Keratinocyte (primary cell): Measurements from ENCODE around the gene AJM1. TPM values are rescaled to one million over a fixed set of nuclear protein-coding genes. Genes with fewer than 3 reads are reported as not detected.

Source experiments
- DNase-seq: peaks from one replicate; pipeline ENCODE4 v3.0.0-alpha.2; 2011; ENCODE audit warnings: low read depth, missing footprints, low spot score
- FAIRE-seq: peaks from 2 replicates; lab custom pipeline; 2011; peaks lifted over from hg19 to GRCh38; lab: Jason Lieb, UNC
- H2AFZ ChIP-seq: 2 replicates; pipeline ENCODE4 v1.6.0; 2012; ENCODE audit warnings: low read length, control low read depth, inconsistent platforms; ENCODE audit not compliant: control insufficient read depth
- H3K27ac ChIP-seq: 2 replicates; pipeline ENCODE4 v1.5.1; 2011; ENCODE audit warnings: low read length; ENCODE audit not compliant: control insufficient read depth, insufficient read depth
- H3K27me3 ChIP-seq: 3 replicates; pipeline ENCODE4 v1.6.0; 2011; ENCODE audit warnings: low read length; ENCODE audit not compliant: control insufficient read depth, insufficient read depth; ENCODE audit errors: extremely low read depth
- H3K36me3 ChIP-seq, 2 experiments: 2 replicates in 1 of 2; 3 replicates in 1 of 2; pipeline ENCODE4 v1.5.1; 2011; ENCODE audit warnings: low read length in 2 of 2, mild to moderate bottlenecking in 1 of 2; ENCODE audit not compliant: control insufficient read depth in 2 of 2, insufficient read depth in 2 of 2; ENCODE audit errors: extremely low read depth in 1 of 2
- H3K4me1 ChIP-seq: 3 replicates; pipeline ENCODE4 v1.5.1; 2011; ENCODE audit warnings: low read length; ENCODE audit not compliant: control insufficient read depth, insufficient read depth; ENCODE audit errors: extremely low read depth
- H3K4me2 ChIP-seq: 3 replicates; pipeline ENCODE4 v1.6.0; 2011; ENCODE audit warnings: low read depth, low read length; ENCODE audit not compliant: control insufficient read depth, insufficient read depth; ENCODE audit errors: extremely low read depth
- H3K4me3 ChIP-seq, 3 experiments: fragments of 200-600 bp in 1 of 3; sonication (generic) in 1 of 3; 2 replicates in 2 of 3; 3 replicates in 1 of 3; pipeline ENCODE4 v1.5.1; 2011 to 2016; ENCODE audit warnings: low read length in 3 of 3, mild to moderate bottlenecking in 3 of 3, control low read depth in 2 of 3, inconsistent platforms in 1 of 3, low read depth in 1 of 3, mixed read lengths in 1 of 3, mixed run types in 1 of 3, moderate library complexity in 1 of 3; ENCODE audit not compliant: control insufficient read depth in 2 of 3, insufficient read depth in 2 of 3; ENCODE audit errors: extremely low read depth in 1 of 3
- H3K79me2 ChIP-seq: 2 replicates; pipeline ENCODE4 v1.6.0; 2012; ENCODE audit warnings: low read length; ENCODE audit not compliant: control insufficient read depth, insufficient read depth
- H3K9ac ChIP-seq: 3 replicates; pipeline ENCODE4 v1.6.0; 2011; ENCODE audit warnings: low read length; ENCODE audit not compliant: control insufficient read depth, insufficient read depth; ENCODE audit errors: extremely low read depth
- H3K9me1 ChIP-seq: 3 replicates; pipeline ENCODE4 v1.6.0; 2011; ENCODE audit warnings: low read length; ENCODE audit not compliant: control insufficient read depth, insufficient read depth; ENCODE audit errors: extremely low read depth
- H3K9me3 ChIP-seq: 2 replicates; pipeline ENCODE4 v1.5.1; 2012; ENCODE audit warnings: low read depth, low read length; ENCODE audit not compliant: control insufficient read depth
- H4K20me1 ChIP-seq: 3 replicates; pipeline ENCODE4 v1.6.0; 2011; ENCODE audit warnings: low read length; ENCODE audit not compliant: control insufficient read depth, insufficient read depth; ENCODE audit errors: extremely low read depth
- EZH2 ChIP-seq: IDR thresholded peaks from one replicate; pipeline ENCODE4 v1.6.1; 2012; ENCODE audit warnings: inconsistent platforms, mild to moderate bottlenecking, low read length, moderate library complexity
- dilution Hi-C: fragments of 300-500 bp; cut with MboI; formaldehyde crosslinking; loops from one replicate; pipeline ENCODE4 v1.7.0; 2020; ENCODE audit warnings: low sequenced_read_pairs; ENCODE audit not compliant: extremely low pct_ligation_motif_present
- polyA plus RNA-seq, 5 experiments: library from polyadenylated mRNA; depleted of rRNA in 3 of 5; stranded (reverse) in 3 of 5; stranded (forward) in 1 of 5; unstranded in 1 of 5; fragments of >200 nt; gene quantifications; 1 replicate in 1 of 5; 2 replicates in 3 of 5; 3 replicates in 1 of 5; pipeline versions ENCODE4 v1.2.1 to v1.2.3, GENCODE V29; 2011 to 2012; ENCODE audit warnings: missing spikeins in 2 of 5, low read depth in 1 of 5, low replicate concordance in 1 of 5
- TF ChIP-seq, protein P1 (sequence below), 3 experiments: IDR thresholded peaks in 1 of 3; conservative IDR thresholded peaks in 1 of 3; optimal IDR thresholded peaks in 1 of 3; 2 replicates in 2 of 3; 3 replicates in 1 of 3; pipeline versions ENCODE3 to v1.5.1; 2011; ENCODE audit warnings: low read length in 3 of 3, mild to moderate bottlenecking in 3 of 3, moderate library complexity in 2 of 3, control low read depth in 1 of 3, inconsistent platforms in 1 of 3; ENCODE audit not compliant: insufficient read depth in 2 of 3; ENCODE audit errors: extremely low read depth in 1 of 3

AJM1 gene
- polyA plus RNA-seq, 1 donor (not counting 4 experiments of a cell fraction or from before 2014, with no cell fraction given) = 0.12 TPM

DNA sequence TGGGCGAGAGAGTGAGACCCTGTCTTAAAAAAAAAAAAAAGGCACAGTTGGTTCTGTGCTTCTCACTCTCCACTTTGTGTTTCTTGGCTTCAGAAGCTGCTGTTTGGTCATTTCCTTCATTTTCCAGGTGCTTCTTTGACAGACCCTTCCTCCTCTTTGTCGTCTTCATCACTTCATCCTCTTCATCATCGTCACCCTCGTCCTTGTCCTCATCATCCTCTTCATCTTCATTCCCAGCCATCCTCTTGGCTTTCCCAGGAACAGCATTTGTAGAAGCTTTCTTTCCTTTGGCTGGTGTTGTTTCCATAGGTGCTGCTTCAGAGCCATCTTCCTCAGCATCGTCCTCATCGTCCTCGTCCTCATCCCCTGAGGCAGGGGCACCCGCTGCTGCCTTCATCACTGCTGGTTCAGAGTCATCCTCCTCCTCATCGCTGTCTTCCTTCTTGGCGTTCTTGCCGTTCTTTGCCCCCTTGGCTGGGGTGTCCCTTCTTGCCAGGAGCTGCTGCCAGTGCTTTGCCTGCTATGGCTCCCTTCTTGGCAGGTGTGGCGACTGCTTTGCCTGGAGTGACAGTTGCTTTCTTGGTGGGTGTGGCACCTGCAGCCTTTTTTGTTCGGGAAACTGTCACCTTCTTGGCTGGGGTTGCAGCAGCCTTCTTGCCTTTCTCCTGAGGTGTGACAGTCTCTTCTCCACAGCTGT lies 27.4 kb upstream of the AJM1 start:
- Histone ChIP-seq H3K79me2 (peaks cover 35% of the 10 kb centered on the region), H3K4me1 (peaks cover 4% of the 10 kb centered on the region), H3K36me3 (peaks cover 9 to 17% of the 10 kb centered on the region in 2 experiments), H3K9me3 (no peaks in the 10 kb centered on the region), H3K4me2 (no peak overlapping the region), H4K20me1 (no peaks in the 10 kb centered on the region), H3K27ac (no peak overlapping the region), H3K9ac (no peak overlapping the region), H3K9me1 (no peaks in the 10 kb centered on the region), H2AFZ (no peak overlapping the region), H3K4me3 (no peak overlapping the region), H3K27me3 (no peaks in the 10 kb centered on the region)
- FAIRE-seq (no peak), DNase-seq (no peak)
- dilution Hi-C loops = loop anchor here (25.0 kb wide), 1 partner anchor 122 kb away; the partner anchor contains the start of genes C8G and FBXW5
- TF ChIP-seq, protein P1, sequence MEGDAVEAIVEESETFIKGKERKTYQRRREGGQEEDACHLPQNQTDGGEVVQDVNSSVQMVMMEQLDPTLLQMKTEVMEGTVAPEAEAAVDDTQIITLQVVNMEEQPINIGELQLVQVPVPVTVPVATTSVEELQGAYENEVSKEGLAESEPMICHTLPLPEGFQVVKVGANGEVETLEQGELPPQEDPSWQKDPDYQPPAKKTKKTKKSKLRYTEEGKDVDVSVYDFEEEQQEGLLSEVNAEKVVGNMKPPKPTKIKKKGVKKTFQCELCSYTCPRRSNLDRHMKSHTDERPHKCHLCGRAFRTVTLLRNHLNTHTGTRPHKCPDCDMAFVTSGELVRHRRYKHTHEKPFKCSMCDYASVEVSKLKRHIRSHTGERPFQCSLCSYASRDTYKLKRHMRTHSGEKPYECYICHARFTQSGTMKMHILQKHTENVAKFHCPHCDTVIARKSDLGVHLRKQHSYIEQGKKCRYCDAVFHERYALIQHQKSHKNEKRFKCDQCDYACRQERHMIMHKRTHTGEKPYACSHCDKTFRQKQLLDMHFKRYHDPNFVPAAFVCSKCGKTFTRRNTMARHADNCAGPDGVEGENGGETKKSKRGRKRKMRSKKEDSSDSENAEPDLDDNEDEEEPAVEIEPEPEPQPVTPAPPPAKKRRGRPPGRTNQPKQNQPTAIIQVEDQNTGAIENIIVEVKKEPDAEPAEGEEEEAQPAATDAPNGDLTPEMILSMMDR (optimal IDR thresholded peaks at IDR 0.05 in 1 of 3, IDR thresholded peaks at IDR 0.05 in 1 of 3, conservative IDR thresholded peaks at IDR 0.05 in 1 of 3; ENCODE audit: extremely low read depth in 1 of 3, insufficient read depth in 2 of 3, low read length in 3 of 3) = no peak
- no peak for TF ChIP-seq EZH2

DNA sequence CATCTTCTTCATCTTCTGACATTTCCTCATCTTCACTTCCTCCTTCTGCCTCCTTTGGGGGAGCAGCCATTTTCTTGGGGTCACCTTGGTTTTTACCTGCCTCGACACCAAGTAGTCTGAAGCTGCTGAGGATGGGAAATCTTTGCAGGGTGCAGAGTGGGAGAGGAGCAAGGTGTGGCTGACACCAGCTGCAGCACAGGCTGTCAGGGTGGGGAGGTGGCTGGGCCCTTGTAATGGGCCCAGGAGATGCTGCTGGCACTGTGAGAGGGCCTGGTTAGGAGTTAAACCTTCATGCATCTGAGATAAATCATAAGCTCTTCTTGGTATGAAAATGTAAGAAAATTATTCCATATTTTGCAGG lies 26.9 kb upstream of the AJM1 start:
- Histone ChIP-seq H3K27me3 (no peaks in the 10 kb centered on the region), H3K79me2 (peaks cover 32% of the 10 kb centered on the region), H3K9me3 (no peaks in the 10 kb centered on the region), H3K9me1 (no peaks in the 10 kb centered on the region), H4K20me1 (no peaks in the 10 kb centered on the region), H3K36me3 (peaks cover 9 to 13% of the 10 kb centered on the region in 2 experiments), H2AFZ (no peak overlapping the region), H3K4me2 (no peak overlapping the region), H3K4me1 (no peaks in the 10 kb centered on the region), H3K4me3 (no peak overlapping the region), H3K27ac (no peak overlapping the region), H3K9ac (no peak overlapping the region)
- FAIRE-seq = no peak
- dilution Hi-C loops = loop anchor here (25.0 kb wide), 1 partner anchor 122 kb away; the partner anchor contains the start of genes C8G and FBXW5
- no peak for TF ChIP-seq EZH2
- TF ChIP-seq, protein P1 (optimal IDR thresholded peaks at IDR 0.05 in 1 of 3, IDR thresholded peaks at IDR 0.05 in 1 of 3, conservative IDR thresholded peaks at IDR 0.05 in 1 of 3; ENCODE audit: extremely low read depth in 1 of 3, insufficient read depth in 2 of 3, low read length in 3 of 3) = no peak
- DNase-seq = no peak
